ENCODE measurements around the gene RPRD1A.

- no peak for TF ChIP-seq CTCF (IDR thresholded peaks at IDR 0.05)
- TF ChIP-seq POLR2AphosphoS5 (IDR thresholded peaks at IDR 0.05) = no peak
- no peak for TF ChIP-seq POLR2A (IDR thresholded peaks at IDR 0.05)
Observed at GRCh38 chr18:36112302-36112701, 44.9 kb upstream of the RPRD1A start.

All from breast epithelium (tissue), 3 donors.